GM23248 (cell line): ENCODE measurements around the gene DARS1. TPM values are rescaled to one million over a fixed set of nuclear protein-coding genes. Genes with fewer than 3 reads are reported as not detected.

Source experiments
- DNase-seq: peaks from one replicate; pipeline ENCODE4 v3.0.0-alpha.2; 2015
- H2AFZ ChIP-seq: fragments of 200-600 bp; sonication (generic); 2 replicates; pipeline ENCODE4 v1.6.1; 2016; ENCODE audit warnings: antibody characterized with exemption
- H3F3A ChIP-seq: fragments of 200-600 bp; sonication (generic); 2 replicates; pipeline ENCODE4 v1.6.1; 2016; ENCODE audit warnings: mild to moderate bottlenecking, antibody characterized with exemption, mixed run types; ENCODE audit not compliant: insufficient read depth
- H3K27ac ChIP-seq: fragments of 200-600 bp; sonication (generic); 2 replicates; pipeline ENCODE4 v1.5.1; 2016; ENCODE audit warnings: mild to moderate bottlenecking
- H3K27me3 ChIP-seq: fragments of 200-600 bp; sonication (generic); replicated peaks from 2 replicates; pipeline ENCODE4 v1.6.1; 2016; ENCODE audit warnings: mild to moderate bottlenecking; ENCODE audit not compliant: insufficient read depth
- H3K36me3 ChIP-seq: fragments of 200-600 bp; sonication (generic); 2 replicates; pipeline ENCODE4 v1.6.1; 2016; ENCODE audit warnings: low read depth, mild to moderate bottlenecking
- H3K4me1 ChIP-seq: fragments of 200-600 bp; sonication (generic); 2 replicates; pipeline ENCODE4 v1.6.1; 2016; ENCODE audit warnings: mild to moderate bottlenecking; ENCODE audit not compliant: insufficient read depth
- H3K4me2 ChIP-seq: fragments of 200-600 bp; sonication (generic); one replicate; pipeline ENCODE4 v1.6.1; 2016; ENCODE audit warnings: mild to moderate bottlenecking; ENCODE audit not compliant: unreplicated experiment
- H3K4me3 ChIP-seq: fragments of 200-600 bp; sonication (generic); 2 replicates; pipeline ENCODE4 v1.5.1; 2016; ENCODE audit warnings: mild to moderate bottlenecking
- H3K79me2 ChIP-seq: fragments of 200-600 bp; sonication (generic); 2 replicates; pipeline ENCODE4 v1.6.1; 2016; ENCODE audit warnings: mild to moderate bottlenecking; ENCODE audit not compliant: insufficient read depth
- H3K9ac ChIP-seq: fragments of 200-600 bp; sonication (generic); 2 replicates; pipeline ENCODE4 v1.6.1; 2016; ENCODE audit warnings: mild to moderate bottlenecking
- H3K9me2 ChIP-seq: fragments of 200-600 bp; sonication (generic); 2 replicates; pipeline ENCODE4 v1.6.1; 2016; ENCODE audit warnings: mixed run types, mild to moderate bottlenecking, moderate library complexity; ENCODE audit not compliant: insufficient read depth
- H3K9me3 ChIP-seq: fragments of 200-600 bp; sonication (generic); one replicate; pipeline ENCODE4 v1.6.1; 2017; ENCODE audit warnings: low read depth
- H4K20me1 ChIP-seq: fragments of 200-600 bp; sonication (generic); 2 replicates; pipeline ENCODE4 v1.6.0; 2016; ENCODE audit not compliant: insufficient read depth
- EZH2 ChIP-seq: fragments of 200-600 bp; sonication (generic); IDR thresholded peaks from 2 replicates; pipeline ENCODE4 v1.6.1; 2018; ENCODE audit warnings: antibody characterized with exemption, mild to moderate bottlenecking; ENCODE audit not compliant: insufficient read depth, poor library complexity, severe bottlenecking
- EZH2phosphoT487 ChIP-seq: fragments of 200-600 bp; sonication (generic); IDR thresholded peaks from 2 replicates; pipeline ENCODE4 v1.6.1; 2018; ENCODE audit warnings: antibody characterized with exemption, moderate library complexity, mild to moderate bottlenecking, low read depth; ENCODE audit not compliant: insufficient read depth
- WGBS, 2 experiments: methylation state at CpG; one replicate each; pipeline ENCODE4 v1.1.6; 2015 to 2017; ENCODE audit warnings: low lambda C conversion rate in 2 of 2, low coverage in 1 of 2; ENCODE audit errors: missing lambda C conversion rate in 2 of 2; 5-methylcytosine and 5-hydroxymethylcytosine counted together
- in situ Hi-C: fragments of 300-500 bp; cut with MboI; formaldehyde crosslinking; loops from 2 replicates; pipeline ENCODE4 v1.15.0; 2020
- polyA plus RNA-seq: library from polyadenylated mRNA; unstranded; fragments of >200 nt; fragmentation: Nextera tagmentation; extraction: Ambion mirVana; gene quantifications from 2 replicates; pipeline ENCODE4 v1.2.1, GENCODE V29; 2016
- total RNA-seq: library from RNA; depleted of rRNA; stranded (reverse); fragments of >200 nt; shearing (Covaris generic); gene quantifications from 2 replicates; pipeline ENCODE4 v1.2.3, GENCODE V29; 2014

DARS1 gene
- total and polyA plus RNA-seq, 2 experiments from 2014 or later = 109 to 121 TPM

DNA sequence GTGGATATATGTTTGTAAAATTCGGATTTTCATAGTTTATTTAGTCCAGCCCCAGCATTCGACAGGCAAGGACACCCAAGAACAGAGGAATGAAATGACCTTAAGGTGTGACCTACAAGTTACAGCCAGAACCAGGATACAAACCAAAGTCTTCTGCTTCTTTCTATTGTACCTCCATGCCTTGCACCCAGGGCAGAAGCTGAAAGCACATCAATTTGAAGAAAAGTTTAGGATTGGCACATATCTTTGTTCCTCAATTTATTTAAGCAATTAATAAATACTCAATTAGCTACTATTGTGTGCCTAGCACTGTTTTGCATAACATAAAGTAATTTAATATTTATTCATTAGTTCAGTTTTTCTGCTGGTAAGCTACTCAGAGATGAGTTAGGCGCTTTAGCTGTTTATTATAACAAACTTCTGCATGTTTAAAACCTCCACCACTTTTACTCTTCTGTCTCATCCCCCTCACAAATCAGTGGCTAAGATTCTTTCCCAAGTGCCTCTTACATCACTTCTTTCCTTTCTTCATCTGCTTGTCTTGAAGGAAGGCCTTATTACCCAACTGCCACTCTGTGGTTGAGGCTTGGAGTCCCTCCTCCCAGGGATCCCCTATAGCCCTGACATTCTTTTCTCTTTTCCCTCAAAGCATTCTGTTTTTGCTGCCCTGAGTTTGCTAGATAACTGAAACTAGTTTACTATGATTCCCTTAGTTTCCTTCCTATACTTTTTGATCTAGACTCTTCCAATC lies 37.1 kb upstream of the DARS1 start:
- TF ChIP-seq EZH2 = no peak
- TF ChIP-seq EZH2phosphoT487 = no peak
- Histone ChIP-seq H3K4me1 (no peaks in the 10 kb centered on the region), H3K27me3 (0 out of 2 replicates have a peak, but pooled peaks cover 7% of the 10 kb centered on the region), H3K36me3 (no peaks in the 10 kb centered on the region), H4K20me1 (no peaks in the 10 kb centered on the region), H3K9me3 (no peaks in the 10 kb centered on the region), H3K4me2 (no peak overlapping the region), H3K79me2 (no peaks in the 10 kb centered on the region), H3K9me2 (no peaks in the 10 kb centered on the region), H3F3A (no peaks in the 10 kb centered on the region), H3K4me3 (no peak overlapping the region), H2AFZ (no peak overlapping the region), H3K9ac (no peak overlapping the region), H3K27ac (no peak overlapping the region)
- 38 to 50% methylated on average over 3 of the region's 3 CpGs for WGBS, 2 experiments
- in situ Hi-C loops = no loop called here
- DNase-seq = no peak

GRCh38 chr2:136021976-136022375 lies 36.5 kb upstream of the DARS1 start:
- no peak for DNase-seq
- Histone ChIP-seq H3K27me3 (0 out of 2 replicates have a peak, but pooled peaks cover 7% of the 10 kb centered on the region), H3K9me2 (no peaks in the 10 kb centered on the region), H3K4me3 (no peak overlapping the region), H4K20me1 (no peaks in the 10 kb centered on the region), H3K9ac (no peak overlapping the region), H3K27ac (no peak overlapping the region), H3K4me2 (no peak overlapping the region), H3K36me3 (no peaks in the 10 kb centered on the region), H3K79me2 (no peaks in the 10 kb centered on the region), H2AFZ (no peak overlapping the region), H3K9me3 (no peaks in the 10 kb centered on the region), H3K4me1 (no peaks in the 10 kb centered on the region), H3F3A (no peaks in the 10 kb centered on the region)
- WGBS, 2 experiments = 63 to 68% methylated on average over 4 of the region's 4 CpGs
- TF ChIP-seq EZH2phosphoT487 (no peak), EZH2 (no peak)
- in situ Hi-C loops = no loop called here

- Histone ChIP-seq H3K36me3 (no peaks in the 10 kb centered on the region), H3K27ac (no peak overlapping the region), H3K4me3 (no peak overlapping the region), H3F3A (no peaks in the 10 kb centered on the region), H3K4me2 (no peak overlapping the region), H4K20me1 (no peaks in the 10 kb centered on the region), H3K4me1 (no peaks in the 10 kb centered on the region), H3K9me3 (no peaks in the 10 kb centered on the region), H3K9me2 (no peaks in the 10 kb centered on the region), H2AFZ (no peak overlapping the region), H3K9ac (no peak overlapping the region), H3K79me2 (no peaks in the 10 kb centered on the region), H3K27me3 (0 out of 2 replicates have a peak, but pooled peaks cover 7% of the 10 kb centered on the region)
- TF ChIP-seq EZH2 (no peak), EZH2phosphoT487 (no peak)
- no peak for DNase-seq
- in situ Hi-C loops = no loop called here
- 32% methylated on average over 2 of the region's 2 CpGs for WGBS, 2 experiments
Observed at GRCh38 chr2:136021406-136021805, 36.0 kb upstream of the DARS1 start.

DNA sequence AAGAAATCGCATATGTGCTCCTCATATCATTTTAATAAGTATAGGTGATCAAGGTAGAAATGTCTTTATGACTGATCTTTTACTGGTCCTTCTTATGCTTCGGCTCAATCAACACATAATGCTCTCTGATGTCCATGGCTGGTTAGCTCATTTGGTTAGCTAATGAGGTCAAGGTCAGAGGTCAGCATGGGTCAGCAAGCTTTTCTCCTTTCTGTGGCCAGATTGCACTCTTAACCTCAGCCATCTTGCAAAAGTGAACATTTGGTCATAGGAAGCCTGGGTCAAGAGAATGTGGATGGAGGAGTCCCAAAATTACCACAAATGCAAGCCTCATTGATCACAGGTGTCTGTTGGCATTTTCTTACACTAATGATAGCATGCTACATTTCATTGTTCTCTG lies 35.4 kb upstream of the DARS1 start:
- no peak for DNase-seq

More for the DNA sequence above, 35.4 kb upstream of the DARS1 start:
- Histone ChIP-seq H3F3A (no peaks in the 10 kb centered on the region), H3K9me3 (no peaks in the 10 kb centered on the region), H2AFZ (no peak overlapping the region), H3K27me3 (0 out of 2 replicates have a peak, but pooled peaks cover 7% of the 10 kb centered on the region), H3K79me2 (no peaks in the 10 kb centered on the region), H4K20me1 (no peaks in the 10 kb centered on the region), H3K27ac (no peak overlapping the region), H3K4me1 (no peaks in the 10 kb centered on the region), H3K4me2 (no peak overlapping the region), H3K36me3 (no peaks in the 10 kb centered on the region), H3K9me2 (no peaks in the 10 kb centered on the region), H3K4me3 (no peak overlapping the region), H3K9ac (no peak overlapping the region)
- WGBS, 2 experiments = 13 to 15% methylated on average over 2 of the region's 2 CpGs
- in situ Hi-C loops = no loop called here
- TF ChIP-seq EZH2 (no peak), EZH2phosphoT487 (no peak)
